Keratinocyte (primary cell): ENCODE results near the gene CPVL. TPM values are rescaled to one million over a fixed set of nuclear protein-coding genes. Genes with fewer than 3 reads are reported as not detected.

Source experiments
- DNase-seq: peaks from one replicate; pipeline ENCODE4 v3.0.0-alpha.2; 2011; ENCODE audit warnings: low read depth, missing footprints, low spot score
- FAIRE-seq: peaks from 2 replicates; lab custom pipeline; 2011; peaks lifted over from hg19 to GRCh38; lab: Jason Lieb, UNC
- H2AFZ ChIP-seq: 2 replicates; pipeline ENCODE4 v1.6.0; 2012; ENCODE audit warnings: low read length, control low read depth, inconsistent platforms; ENCODE audit not compliant: control insufficient read depth
- H3K27ac ChIP-seq: 2 replicates; pipeline ENCODE4 v1.5.1; 2011; ENCODE audit warnings: low read length; ENCODE audit not compliant: control insufficient read depth, insufficient read depth
- H3K27me3 ChIP-seq: 3 replicates; pipeline ENCODE4 v1.6.0; 2011; ENCODE audit warnings: low read length; ENCODE audit not compliant: control insufficient read depth, insufficient read depth; ENCODE audit errors: extremely low read depth
- H3K36me3 ChIP-seq, 2 experiments: 2 replicates in 1 of 2; 3 replicates in 1 of 2; pipeline ENCODE4 v1.5.1; 2011; ENCODE audit warnings: low read length in 2 of 2, mild to moderate bottlenecking in 1 of 2; ENCODE audit not compliant: control insufficient read depth in 2 of 2, insufficient read depth in 2 of 2; ENCODE audit errors: extremely low read depth in 1 of 2
- H3K4me1 ChIP-seq: 3 replicates; pipeline ENCODE4 v1.5.1; 2011; ENCODE audit warnings: low read length; ENCODE audit not compliant: control insufficient read depth, insufficient read depth; ENCODE audit errors: extremely low read depth
- H3K4me2 ChIP-seq: 3 replicates; pipeline ENCODE4 v1.6.0; 2011; ENCODE audit warnings: low read depth, low read length; ENCODE audit not compliant: control insufficient read depth, insufficient read depth; ENCODE audit errors: extremely low read depth
- H3K4me3 ChIP-seq, 3 experiments: fragments of 200-600 bp in 1 of 3; sonication (generic) in 1 of 3; 2 replicates in 2 of 3; 3 replicates in 1 of 3; pipeline ENCODE4 v1.5.1; 2011 to 2016; ENCODE audit warnings: low read length in 3 of 3, mild to moderate bottlenecking in 3 of 3, control low read depth in 2 of 3, inconsistent platforms in 1 of 3, low read depth in 1 of 3, mixed read lengths in 1 of 3, mixed run types in 1 of 3, moderate library complexity in 1 of 3; ENCODE audit not compliant: control insufficient read depth in 2 of 3, insufficient read depth in 2 of 3; ENCODE audit errors: extremely low read depth in 1 of 3
- H3K79me2 ChIP-seq: 2 replicates; pipeline ENCODE4 v1.6.0; 2012; ENCODE audit warnings: low read length; ENCODE audit not compliant: control insufficient read depth, insufficient read depth
- H3K9ac ChIP-seq: 3 replicates; pipeline ENCODE4 v1.6.0; 2011; ENCODE audit warnings: low read length; ENCODE audit not compliant: control insufficient read depth, insufficient read depth; ENCODE audit errors: extremely low read depth
- H3K9me1 ChIP-seq: 3 replicates; pipeline ENCODE4 v1.6.0; 2011; ENCODE audit warnings: low read length; ENCODE audit not compliant: control insufficient read depth, insufficient read depth; ENCODE audit errors: extremely low read depth
- H3K9me3 ChIP-seq: 2 replicates; pipeline ENCODE4 v1.5.1; 2012; ENCODE audit warnings: low read depth, low read length; ENCODE audit not compliant: control insufficient read depth
- H4K20me1 ChIP-seq: 3 replicates; pipeline ENCODE4 v1.6.0; 2011; ENCODE audit warnings: low read length; ENCODE audit not compliant: control insufficient read depth, insufficient read depth; ENCODE audit errors: extremely low read depth
- EZH2 ChIP-seq: IDR thresholded peaks from one replicate; pipeline ENCODE4 v1.6.1; 2012; ENCODE audit warnings: inconsistent platforms, mild to moderate bottlenecking, low read length, moderate library complexity
- dilution Hi-C: fragments of 300-500 bp; cut with MboI; formaldehyde crosslinking; loops from one replicate; pipeline ENCODE4 v1.7.0; 2020; ENCODE audit warnings: low sequenced_read_pairs; ENCODE audit not compliant: extremely low pct_ligation_motif_present
- polyA plus RNA-seq, 5 experiments: library from polyadenylated mRNA; depleted of rRNA in 3 of 5; stranded (reverse) in 3 of 5; stranded (forward) in 1 of 5; unstranded in 1 of 5; fragments of >200 nt; gene quantifications; 1 replicate in 1 of 5; 2 replicates in 3 of 5; 3 replicates in 1 of 5; pipeline versions ENCODE4 v1.2.1 to v1.2.3, GENCODE V29; 2011 to 2012; ENCODE audit warnings: missing spikeins in 2 of 5, low read depth in 1 of 5, low replicate concordance in 1 of 5
- TF ChIP-seq, protein P1 (sequence below), 3 experiments: IDR thresholded peaks in 1 of 3; conservative IDR thresholded peaks in 1 of 3; optimal IDR thresholded peaks in 1 of 3; 2 replicates in 2 of 3; 3 replicates in 1 of 3; pipeline versions ENCODE3 to v1.5.1; 2011; ENCODE audit warnings: low read length in 3 of 3, mild to moderate bottlenecking in 3 of 3, moderate library complexity in 2 of 3, control low read depth in 1 of 3, inconsistent platforms in 1 of 3; ENCODE audit not compliant: insufficient read depth in 2 of 3; ENCODE audit errors: extremely low read depth in 1 of 3

CPVL gene
- polyA plus RNA-seq, 1 donor (not counting 4 experiments of a cell fraction or from before 2014, with no cell fraction given) = 9.8 TPM

DNA sequence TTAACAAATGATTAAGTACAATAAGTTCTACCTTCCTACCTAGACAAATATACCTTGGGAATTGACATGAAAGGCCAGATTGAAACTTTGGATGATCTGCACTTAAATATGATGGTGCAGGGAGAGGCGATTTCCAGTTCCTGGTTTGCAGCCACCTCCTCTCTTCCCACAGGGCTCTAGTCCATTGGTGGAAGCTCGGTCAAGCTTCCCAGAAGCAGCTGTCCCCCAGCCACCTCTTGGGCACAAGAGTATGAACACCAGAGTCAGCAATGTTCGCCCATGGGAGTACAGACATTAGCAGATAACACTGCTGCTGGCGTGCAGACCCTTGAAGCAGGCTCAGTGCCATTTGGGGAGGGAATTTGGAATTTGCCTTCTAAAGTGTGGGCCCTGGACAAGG, 1.5 kb upstream of the CPVL start:
- no peaks in the 10 kb centered on the region for H3K36me3 ChIP-seq
- H3K4me1 ChIP-seq = peaks cover 12% of the 10 kb centered on the region
- FAIRE-seq (no peak), DNase-seq (no peak)
- no peaks in the 10 kb centered on the region for H3K9me3 ChIP-seq
- H3K9ac ChIP-seq = no peak overlapping the region
- H4K20me1 ChIP-seq = no peaks in the 10 kb centered on the region
- no peaks in the 10 kb centered on the region for H3K9me1 ChIP-seq
- TF ChIP-seq, protein P1, sequence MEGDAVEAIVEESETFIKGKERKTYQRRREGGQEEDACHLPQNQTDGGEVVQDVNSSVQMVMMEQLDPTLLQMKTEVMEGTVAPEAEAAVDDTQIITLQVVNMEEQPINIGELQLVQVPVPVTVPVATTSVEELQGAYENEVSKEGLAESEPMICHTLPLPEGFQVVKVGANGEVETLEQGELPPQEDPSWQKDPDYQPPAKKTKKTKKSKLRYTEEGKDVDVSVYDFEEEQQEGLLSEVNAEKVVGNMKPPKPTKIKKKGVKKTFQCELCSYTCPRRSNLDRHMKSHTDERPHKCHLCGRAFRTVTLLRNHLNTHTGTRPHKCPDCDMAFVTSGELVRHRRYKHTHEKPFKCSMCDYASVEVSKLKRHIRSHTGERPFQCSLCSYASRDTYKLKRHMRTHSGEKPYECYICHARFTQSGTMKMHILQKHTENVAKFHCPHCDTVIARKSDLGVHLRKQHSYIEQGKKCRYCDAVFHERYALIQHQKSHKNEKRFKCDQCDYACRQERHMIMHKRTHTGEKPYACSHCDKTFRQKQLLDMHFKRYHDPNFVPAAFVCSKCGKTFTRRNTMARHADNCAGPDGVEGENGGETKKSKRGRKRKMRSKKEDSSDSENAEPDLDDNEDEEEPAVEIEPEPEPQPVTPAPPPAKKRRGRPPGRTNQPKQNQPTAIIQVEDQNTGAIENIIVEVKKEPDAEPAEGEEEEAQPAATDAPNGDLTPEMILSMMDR (optimal IDR thresholded peaks at IDR 0.05 in 1 of 3, IDR thresholded peaks at IDR 0.05 in 1 of 3, conservative IDR thresholded peaks at IDR 0.05 in 1 of 3; ENCODE audit: extremely low read depth in 1 of 3, insufficient read depth in 2 of 3, low read length in 3 of 3) = no peak
- TF ChIP-seq EZH2 = no peak
- peaks cover 17% of the 10 kb centered on the region for H3K27me3 ChIP-seq
- no peaks in the 10 kb centered on the region for H3K79me2 ChIP-seq
- dilution Hi-C loops = no loop called here
- no peak overlapping the region for H3K4me3 ChIP-seq
- no peak overlapping the region for H3K27ac ChIP-seq
- no peak overlapping the region for H3K4me2 ChIP-seq
- no peak overlapping the region for H2AFZ ChIP-seq

DNA sequence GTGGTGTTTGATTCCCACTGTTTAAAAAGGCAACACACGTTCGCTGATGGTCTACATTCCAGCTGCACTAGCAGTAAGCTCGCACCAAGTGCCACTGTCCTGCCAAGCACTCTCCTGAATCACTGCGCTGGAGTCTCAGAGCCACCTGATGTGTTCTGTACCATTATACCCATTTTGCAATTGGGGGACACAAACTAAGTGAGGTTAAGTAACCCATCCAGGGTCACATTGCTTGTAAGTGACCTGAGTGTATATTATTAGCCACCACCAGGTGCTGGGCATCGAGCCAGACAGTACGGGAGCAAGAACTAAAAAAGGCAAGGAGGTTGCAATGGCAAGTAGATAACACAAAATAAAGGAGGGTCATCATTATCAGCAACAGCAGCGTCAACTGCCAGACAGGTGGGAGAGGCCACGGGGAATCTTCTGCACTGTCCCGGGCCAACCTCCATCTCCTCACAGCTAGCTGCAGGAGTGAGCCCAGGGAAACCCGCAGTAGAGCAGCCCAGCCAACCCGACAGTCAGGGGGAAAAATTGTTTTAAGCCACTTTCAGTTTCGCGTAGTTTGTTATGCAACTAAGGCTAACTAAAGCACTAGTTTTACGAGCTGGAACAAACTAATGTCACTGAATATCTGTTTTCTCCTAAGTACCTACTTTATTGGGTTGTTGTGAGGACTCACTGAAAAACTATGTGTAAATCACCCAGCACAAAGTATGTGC, 712 bp upstream of the CPVL start:
- no peak overlapping the region for H2AFZ ChIP-seq
- no peak overlapping the region for H3K4me3 ChIP-seq
- no peaks in the 10 kb centered on the region for H3K9me3 ChIP-seq
- H3K9me1 ChIP-seq = no peaks in the 10 kb centered on the region
- H4K20me1 ChIP-seq = no peaks in the 10 kb centered on the region
- H3K27me3 ChIP-seq = peaks cover 17% of the 10 kb centered on the region
- H3K4me1 ChIP-seq = peaks cover 12% of the 10 kb centered on the region
- DNase-seq = no peak
- H3K27ac ChIP-seq = no peak overlapping the region
- TF ChIP-seq, protein P1 (optimal IDR thresholded peaks at IDR 0.05 in 1 of 3, IDR thresholded peaks at IDR 0.05 in 1 of 3, conservative IDR thresholded peaks at IDR 0.05 in 1 of 3; ENCODE audit: extremely low read depth in 1 of 3, insufficient read depth in 2 of 3, low read length in 3 of 3) = no peak
- H3K9ac ChIP-seq = no peak overlapping the region
- no peaks in the 10 kb centered on the region for H3K79me2 ChIP-seq
- H3K36me3 ChIP-seq = no peaks in the 10 kb centered on the region
- FAIRE-seq = peak; percentile 44
- dilution Hi-C loops = no loop called here
- peak overlapping the region; percentile 91 for H3K4me2 ChIP-seq
